HepG2 (cell line): ENCODE results near the gene COQ7. TPM values are rescaled to one million over a fixed set of nuclear protein-coding genes. Genes with fewer than 3 reads are reported as not detected.
A peak's percentile ranks its signal among the peaks of the same experiment; 100 is the strongest.

Experiments used
- ARID5B ChIP-seq: IDR thresholded peaks from 2 replicates; pipeline ENCODE4 v1.4.0; 2020; ENCODE audit warnings: mild to moderate bottlenecking, missing genetic modification reagents
- ATM ChIP-seq: fragments of 450-650 bp; IDR thresholded peaks from 2 replicates; pipeline ENCODE4 v1.7.1; 2017; ENCODE audit warnings: mild to moderate bottlenecking, borderline replicate concordance
- CBX2 ChIP-seq, 2 experiments: fragments of 200-600 bp in 1 of 2; sonication (generic); formaldehyde crosslinking in 1 of 2; IDR thresholded peaks; 2 replicates each; pipeline versions ENCODE4 v1.7.0 to v1.8.1; 2018 to 2022; ENCODE audit warnings: low read depth in 2 of 2, low read length in 1 of 2, mild to moderate bottlenecking in 1 of 2, missing genetic modification reagents in 1 of 2
- ELF3 ChIP-seq: IDR thresholded peaks from 2 replicates; pipeline ENCODE4 v1.6.1; 2016; ENCODE audit warnings: missing genetic modification reagents, missing compliant biosample characterization
- FOSL1 ChIP-seq: sonication (generic); formaldehyde crosslinking; IDR thresholded peaks from 2 replicates; pipeline ENCODE4 v1.9.0; 2021; ENCODE audit warnings: missing genetic modification reagents, borderline replicate concordance
- GLMP ChIP-seq: sonication (generic); formaldehyde crosslinking; IDR thresholded peaks from 2 replicates; pipeline ENCODE4 v1.9.0; 2021; ENCODE audit warnings: missing genetic modification reagents, mild to moderate bottlenecking, borderline replicate concordance
- GTF2F1 ChIP-seq: fragments of 150-350 bp; IDR thresholded peaks from 2 replicates; pipeline ENCODE4 v1.6.1; 2014; ENCODE audit warnings: low read length
- HOXA3 ChIP-seq: sonication (generic); formaldehyde crosslinking; IDR thresholded peaks from 2 replicates; pipeline ENCODE4 v1.5.0; 2020; ENCODE audit warnings: missing genetic modification reagents
- MED13 ChIP-seq: sonication (generic); formaldehyde crosslinking; IDR thresholded peaks from 2 replicates; pipeline ENCODE4 v1.5.0; 2020; ENCODE audit warnings: missing genetic modification reagents
- MIER2 ChIP-seq: IDR thresholded peaks from 2 replicates; pipeline ENCODE4 v1.6.1; 2016; ENCODE audit warnings: missing biosample characterization, missing genetic modification reagents
- MYPOP ChIP-seq: sonication (generic); formaldehyde crosslinking; IDR thresholded peaks from 2 replicates; pipeline ENCODE4 v1.8.1; 2023; ENCODE audit warnings: mild to moderate bottlenecking, moderate library complexity, missing genetic modification reagents
- REL ChIP-seq: sonication (generic); formaldehyde crosslinking; conservative IDR thresholded peaks from 2 replicates; pipeline ENCODE4 v1.8.0; 2022; ENCODE audit warnings: mild to moderate bottlenecking, missing genetic modification reagents, moderate library complexity
- TAF15 ChIP-seq: fragments of 200-400 bp; formaldehyde crosslinking; IDR thresholded peaks from one replicate; pipeline ENCODE4 v1.6.1; 2018; ENCODE audit warnings: mild to moderate bottlenecking, low read depth, low read length; ENCODE audit not compliant: poor library complexity, severe bottlenecking
- XRCC5 ChIP-seq: fragments of 200-400 bp; formaldehyde crosslinking; optimal IDR thresholded peaks from 2 replicates; pipeline ENCODE3; 2017; ENCODE audit warnings: mild to moderate bottlenecking, low read length
- ZMYM2 ChIP-seq: sonication (generic); formaldehyde crosslinking; IDR thresholded peaks from 2 replicates; pipeline ENCODE4 v1.8.0; 2022; ENCODE audit warnings: mild to moderate bottlenecking, missing genetic modification reagents
- ZNF17 ChIP-seq: sonication (generic); formaldehyde crosslinking; IDR thresholded peaks from 2 replicates; pipeline ENCODE4 v1.5.0; 2020; ENCODE audit warnings: mild to moderate bottlenecking, missing genetic modification reagents
- ZNF34 ChIP-seq: sonication (generic); formaldehyde crosslinking; IDR thresholded peaks from 2 replicates; pipeline ENCODE4 v1.4.0; 2020; ENCODE audit warnings: mild to moderate bottlenecking, missing genetic modification reagents, borderline replicate concordance
- ZNF605 ChIP-seq: sonication (generic); formaldehyde crosslinking; IDR thresholded peaks from 2 replicates; pipeline ENCODE4 v1.8.0; 2022; ENCODE audit warnings: mild to moderate bottlenecking, missing genetic modification reagents
- ZNF615 ChIP-seq: sonication (generic); formaldehyde crosslinking; IDR thresholded peaks from 2 replicates; pipeline ENCODE4 v1.5.0; 2020; ENCODE audit warnings: mild to moderate bottlenecking, missing genetic modification reagents, borderline replicate concordance
- ZNF619 ChIP-seq: sonication (generic); formaldehyde crosslinking; IDR thresholded peaks from 2 replicates; pipeline ENCODE4 v1.4.0; 2020; ENCODE audit warnings: mild to moderate bottlenecking, missing genetic modification reagents
- ZNF776 ChIP-seq: sonication (generic); formaldehyde crosslinking; IDR thresholded peaks from 2 replicates; pipeline ENCODE4 v1.4.0; 2020; ENCODE audit warnings: mild to moderate bottlenecking, missing genetic modification reagents
- polyA plus RNA-seq, 8 experiments: library from polyadenylated mRNA; depleted of rRNA in 3 of 8; stranded (reverse) in 7 of 8; unstranded in 1 of 8; fragments of >200 nt; fragmentation: Illumina TruSeq in 4 of 8; extraction: Trizol in 4 of 8; gene quantifications; 2 replicates each; pipeline versions ENCODE4 v1.2.1 to v1.2.3, GENCODE V29; 2011 to 2016; ENCODE audit warnings: low read depth in 4 of 8, missing spikeins in 1 of 8, mixed read lengths in 1 of 8; ENCODE audit not compliant: insufficient read depth in 1 of 8
- total RNA-seq, 5 experiments: library from RNA; depleted of rRNA; stranded (reverse); fragments of >200 nt; fragmentation: Illumina TruSeq; extraction: Trizol; gene quantifications; 2 replicates each; pipeline ENCODE4 v1.2.3, GENCODE V29; 2016; ENCODE audit warnings: low read depth in 1 of 5
- TF ChIP-seq, protein P1 (sequence below): sonication (generic); formaldehyde crosslinking; IDR thresholded peaks from 2 replicates; pipeline ENCODE4 v1.4.0; 2020; ENCODE audit warnings: mild to moderate bottlenecking, missing genetic modification reagents
- TF ChIP-seq, protein P2 (sequence below): IDR thresholded peaks from 2 replicates; pipeline ENCODE4 v1.6.1; 2012; ENCODE audit warnings: inconsistent platforms

COQ7 gene
- total and polyA plus RNA-seq, 2 of the 13 experiments (the other 11 are each of a cell fraction or from before 2014, with no cell fraction given), result 20.1 to 45.7 TPM

DNA sequence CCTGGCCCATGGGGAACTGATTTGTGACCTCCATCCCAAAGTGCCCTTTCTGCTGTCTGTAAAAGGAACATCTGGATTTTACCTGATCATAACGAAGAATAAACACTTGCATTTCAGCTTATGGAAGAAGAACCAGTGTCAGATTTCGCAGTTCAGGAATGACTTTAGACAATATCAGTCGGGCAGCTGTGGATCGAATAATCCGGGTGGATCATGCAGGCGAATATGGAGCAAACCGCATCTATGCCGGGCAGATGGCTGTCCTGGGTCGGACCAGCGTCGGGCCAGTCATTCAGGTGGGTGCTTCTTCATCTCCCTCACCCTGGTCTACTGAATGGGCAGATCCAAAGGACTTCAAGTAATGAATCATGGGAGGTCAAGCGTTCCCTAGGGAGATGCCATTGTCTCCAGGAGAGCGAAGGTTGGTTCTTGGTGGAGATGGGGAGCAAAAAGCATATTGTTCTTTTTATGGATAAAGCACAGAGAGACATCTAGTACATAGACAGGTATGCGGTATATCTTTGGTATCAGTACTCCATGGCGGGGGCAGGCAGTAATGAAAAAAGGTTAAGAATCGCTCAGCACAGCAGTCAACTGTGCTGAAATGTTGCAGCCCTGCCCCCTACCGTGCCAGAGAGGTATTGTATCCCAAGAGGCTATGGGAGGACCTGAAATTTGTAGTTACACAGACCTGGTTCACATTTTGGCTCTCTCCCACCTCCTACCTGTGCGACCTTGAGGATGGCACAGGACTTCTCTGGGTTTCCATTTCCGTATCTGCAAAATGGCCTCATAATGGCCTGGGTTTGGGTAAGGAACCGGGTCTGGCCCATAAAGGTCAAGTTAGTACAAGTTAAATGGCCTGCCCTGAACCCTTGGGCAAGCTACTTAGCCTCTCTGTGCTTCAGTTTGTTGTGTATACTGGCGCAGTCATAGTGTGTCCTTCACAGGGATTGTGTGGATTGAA is 4.7 kb downstream of the COQ7 start (continued):
- TF ChIP-seq REL, result 0 out of 2 replicates have a peak, but pooled peaks have one; percentile 53
- no peak for TF ChIP-seq MYPOP
- peak; percentile 18; the same call in 1 of the 2 replicates for TF ChIP-seq HOXA3
- no peak for TF ChIP-seq FOSL1 (CRISPR knock-in tag)
- TF ChIP-seq ZNF34 (CRISPR knock-in tag), result 0 out of 2 replicates have a peak, but pooled peaks have one; percentile 39
- no peak for TF ChIP-seq GTF2F1
- TF ChIP-seq ATM, result no peak
- TF ChIP-seq XRCC5, result peak; percentile 73
- peak; percentile 39; the same call in 1 of the 2 replicates for TF ChIP-seq ARID5B
- TF ChIP-seq ELF3, result peak; percentile 25; the same call in 1 of the 2 replicates
- TF ChIP-seq ZNF615 (CRISPR knock-in tag), result no peak
- TF ChIP-seq ZMYM2 (CRISPR knock-in tag), result no peak
- TF ChIP-seq GLMP (CRISPR knock-in tag), result no peak
- no peak for TF ChIP-seq MED13 (CRISPR knock-in tag)
- TF ChIP-seq, protein P1, sequence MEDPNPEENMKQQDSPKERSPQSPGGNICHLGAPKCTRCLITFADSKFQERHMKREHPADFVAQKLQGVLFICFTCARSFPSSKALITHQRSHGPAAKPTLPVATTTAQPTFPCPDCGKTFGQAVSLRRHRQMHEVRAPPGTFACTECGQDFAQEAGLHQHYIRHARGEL (CRISPR knock-in tag), result no peak
- TF ChIP-seq, protein P2, sequence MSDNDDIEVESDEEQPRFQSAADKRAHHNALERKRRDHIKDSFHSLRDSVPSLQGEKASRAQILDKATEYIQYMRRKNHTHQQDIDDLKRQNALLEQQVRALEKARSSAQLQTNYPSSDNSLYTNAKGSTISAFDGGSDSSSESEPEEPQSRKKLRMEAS, result no peak; the same call in 1 of the 2 replicates
- TF ChIP-seq TAF15, result no peak
- no peak for TF ChIP-seq ZNF619
- no peak for TF ChIP-seq CBX2 (IDR thresholded peaks at IDR 0.05; ENCODE audit: low read depth, low read length)
- TF ChIP-seq CBX2 (CRISPR knock-in tag; IDR thresholded peaks at IDR 0.05; ENCODE audit: low read depth), result no peak
- 0 out of 2 replicates have a peak, but pooled peaks have one; percentile 35 for TF ChIP-seq ZNF605
- peak; percentile 49; the same call in 1 of the 2 replicates for TF ChIP-seq ZNF17
- no peak for TF ChIP-seq ZNF776 (CRISPR knock-in tag)
- no peak for TF ChIP-seq MIER2 (CRISPR knock-in tag)
